SK-N-SH (cell line): ENCODE data around the gene SUPT3H. TPM values are rescaled to one million over a fixed set of nuclear protein-coding genes. Genes with fewer than 3 reads are reported as not detected.

Experiments used
- CTCF ChIA-PET: fragments of 300-600, 350-600 bp; formaldehyde crosslinking; extraction: SDS; loops from one replicate; lab custom pipeline; 2021; lab: Yijun Ruan, JAX
- POLR2A ChIA-PET: fragments of 350-600 bp; sonication (Branson Sonifier 250); formaldehyde crosslinking; extraction: SDS; loops from one replicate; lab custom pipeline; 2020; ENCODE audit warnings: antibody characterized with exemption, inconsistent platforms; lab: Yijun Ruan, JAX
- DNase-seq: peaks from one replicate; pipeline ENCODE4 v3.0.0; 2012
- H2AFZ ChIP-seq: fragments of 200-600 bp; sonication (generic); 2 replicates; pipeline ENCODE4 v1.8.1; 2016; ENCODE audit warnings: antibody characterized with exemption, mild to moderate bottlenecking, low read depth
- H3F3A ChIP-seq: fragments of 200-600 bp; sonication (generic); replicated peaks from 2 replicates; pipeline ENCODE3; 2016; ENCODE audit warnings: antibody characterized with exemption, mild to moderate bottlenecking; ENCODE audit not compliant: insufficient read depth
- H3K27ac ChIP-seq, 2 experiments: fragments of 200-500 bp in 1 of 2; fragments of 200-600 bp in 1 of 2; sonication (Bioruptor generic) in 1 of 2; sonication (generic), shearing (Covaris generic) in 1 of 2; 2 replicates each; pipeline versions ENCODE4 v1.5.1 to v1.6.1; 2014 to 2016; ENCODE audit warnings: low read depth in 2 of 2, inconsistent platforms in 1 of 2, low read length in 1 of 2, mild to moderate bottlenecking in 1 of 2, mixed read lengths in 1 of 2
- H3K27me3 ChIP-seq: fragments of 200-600 bp; sonication (generic), shearing (Covaris generic); 2 replicates; pipeline ENCODE4 v1.6.1; 2016; ENCODE audit warnings: mixed run types; ENCODE audit not compliant: insufficient read depth
- H3K36me3 ChIP-seq, 2 experiments: fragments of 200-500 bp in 1 of 2; fragments of 200-600 bp in 1 of 2; sonication (Bioruptor generic) in 1 of 2; sonication (generic) in 1 of 2; replicated peaks in 1 of 2; 2 replicates each; pipeline versions ENCODE3 to v1.5.1; 2014 to 2016; ENCODE audit warnings: low read length in 1 of 2, mild to moderate bottlenecking in 1 of 2; ENCODE audit not compliant: insufficient read depth in 2 of 2, control insufficient read depth in 1 of 2
- H3K4me1 ChIP-seq, 2 experiments: fragments of 200-500 bp in 1 of 2; fragments of 200-600 bp in 1 of 2; sonication (Bioruptor generic) in 1 of 2; sonication (generic), shearing (Covaris generic) in 1 of 2; 2 replicates each; pipeline versions ENCODE4 v1.5.1 to v1.6.1; 2014 to 2016; ENCODE audit warnings: low read depth in 1 of 2, low read length in 1 of 2, mixed run types in 1 of 2; ENCODE audit not compliant: insufficient read depth in 2 of 2, control insufficient read depth in 1 of 2
- H3K4me2 ChIP-seq: fragments of 200-600 bp; sonication (generic), shearing (Covaris generic); 2 replicates; pipeline ENCODE4 v1.6.1; 2017; ENCODE audit warnings: mixed run types
- H3K4me3 ChIP-seq, 2 experiments: fragments of 200-500 bp in 1 of 2; fragments of 200-600 bp in 1 of 2; sonication (Bioruptor generic) in 1 of 2; sonication (generic), shearing (Covaris generic) in 1 of 2; 2 replicates each; pipeline versions ENCODE4 v1.5.1 to v1.8.1; 2014 to 2016; ENCODE audit warnings: low read depth in 2 of 2, inconsistent platforms in 1 of 2, low read length in 1 of 2, mild to moderate bottlenecking in 1 of 2, mixed read lengths in 1 of 2, moderate library complexity in 1 of 2
- H3K79me2 ChIP-seq: fragments of 200-600 bp; sonication (generic); 2 replicates; pipeline ENCODE4 v1.8.1; 2017; ENCODE audit warnings: mild to moderate bottlenecking; ENCODE audit not compliant: insufficient read depth
- H3K9ac ChIP-seq: fragments of 200-600 bp; sonication (generic); 2 replicates; pipeline ENCODE4 v1.6.1; 2017; ENCODE audit warnings: mixed run types
- H3K9me2 ChIP-seq: fragments of 200-600 bp; sonication (generic); 2 replicates; pipeline ENCODE4 v1.6.1; 2017; ENCODE audit warnings: mixed run types
- H3K9me3 ChIP-seq: fragments of 200-600 bp; sonication (generic); 2 replicates; pipeline ENCODE4 v1.6.1; 2017; ENCODE audit warnings: mixed run types, mild to moderate bottlenecking, moderate library complexity
- H4K20me1 ChIP-seq: fragments of 200-600 bp; sonication (generic); 2 replicates; pipeline ENCODE4 v1.6.1; 2017; ENCODE audit warnings: mild to moderate bottlenecking, mixed run types; ENCODE audit not compliant: insufficient read depth
- ELF1 ChIP-seq: IDR thresholded peaks from 2 replicates; pipeline ENCODE4 v1.4.0; 2012
- FOSL2 ChIP-seq: IDR thresholded peaks from 2 replicates; pipeline ENCODE4 v1.4.0; 2012; ENCODE audit warnings: low read depth, mild to moderate bottlenecking, moderate library complexity, borderline replicate concordance
- GATA2 ChIP-seq: sonication (generic); formaldehyde crosslinking; IDR thresholded peaks from 2 replicates; pipeline ENCODE4 v1.5.0; 2020; ENCODE audit warnings: mild to moderate bottlenecking, missing genetic modification reagents
- MEF2A ChIP-seq: IDR thresholded peaks from 2 replicates; pipeline ENCODE4 v1.4.0; 2012; ENCODE audit warnings: low read depth, borderline replicate concordance
- MXI1 ChIP-seq: IDR thresholded peaks from 2 replicates; pipeline ENCODE4 v1.6.1; 2012; ENCODE audit warnings: mild to moderate bottlenecking, low read depth, low read length, improper control_type of control experiment
- NFIC ChIP-seq: IDR thresholded peaks from 2 replicates; pipeline ENCODE4 v1.4.0; 2012; ENCODE audit warnings: borderline replicate concordance
- RAD21 ChIP-seq: IDR thresholded peaks from 2 replicates; pipeline ENCODE4 v1.6.1; 2012; ENCODE audit warnings: mild to moderate bottlenecking, low read length
- RFX5 ChIP-seq: IDR thresholded peaks from 2 replicates; pipeline ENCODE4 v1.6.1; 2012; ENCODE audit warnings: mild to moderate bottlenecking, improper control_type of control experiment, low read length
- RXRA ChIP-seq: IDR thresholded peaks from 2 replicates; pipeline ENCODE4 v1.4.0; 2012; ENCODE audit warnings: low read depth, mild to moderate bottlenecking, borderline replicate concordance
- SIN3A ChIP-seq: IDR thresholded peaks from 2 replicates; pipeline ENCODE4 v1.6.1; 2012; ENCODE audit warnings: low read depth, mild to moderate bottlenecking, low read length, moderate library complexity, borderline replicate concordance
- SMC3 ChIP-seq: IDR thresholded peaks from 2 replicates; pipeline ENCODE4 v1.6.1; 2012; ENCODE audit warnings: low read depth, low read length, improper control_type of control experiment
- TAF1 ChIP-seq: IDR thresholded peaks from 2 replicates; pipeline ENCODE4 v1.6.1; 2012; ENCODE audit warnings: low read depth, mild to moderate bottlenecking, low read length, moderate library complexity, borderline replicate concordance
- WGBS: methylation state at CpG from one replicate; pipeline ENCODE4 v1.1.6; 2017; ENCODE audit warnings: low lambda C conversion rate; 5-methylcytosine and 5-hydroxymethylcytosine counted together
- polyA plus RNA-seq, 3 experiments: library from polyadenylated mRNA; depleted of rRNA; stranded (reverse); fragments of >200 nt; gene quantifications; 2 replicates each; pipeline ENCODE4 v1.2.3, GENCODE V29; 2012
- TF ChIP-seq, protein P1 (sequence below): fragments of 150-350 bp; IDR thresholded peaks from 2 replicates; pipeline ENCODE4 v1.6.1; 2017; ENCODE audit warnings: antibody characterized with exemption, low read length, low read depth, borderline replicate concordance
- TF ChIP-seq, protein P2 (sequence below): IDR thresholded peaks from 2 replicates; pipeline ENCODE4 v1.4.0; 2012; ENCODE audit warnings: low read depth, borderline replicate concordance
- TF ChIP-seq, protein P3 (sequence below): IDR thresholded peaks from 2 replicates; pipeline ENCODE4 v1.4.0; 2012; ENCODE audit warnings: low read depth, borderline replicate concordance
- TF ChIP-seq, protein P4 (sequence below): IDR thresholded peaks from 2 replicates; pipeline ENCODE4; 2012
- TF ChIP-seq, protein P5 (sequence below): IDR thresholded peaks from 2 replicates; pipeline ENCODE4 v1.4.0; 2012; ENCODE audit warnings: low read depth

The SUPT3H gene
- polyA plus RNA-seq, 1 of the 3 experiments (the other 2 are of a cell fraction) = 10.9 TPM

DNA sequence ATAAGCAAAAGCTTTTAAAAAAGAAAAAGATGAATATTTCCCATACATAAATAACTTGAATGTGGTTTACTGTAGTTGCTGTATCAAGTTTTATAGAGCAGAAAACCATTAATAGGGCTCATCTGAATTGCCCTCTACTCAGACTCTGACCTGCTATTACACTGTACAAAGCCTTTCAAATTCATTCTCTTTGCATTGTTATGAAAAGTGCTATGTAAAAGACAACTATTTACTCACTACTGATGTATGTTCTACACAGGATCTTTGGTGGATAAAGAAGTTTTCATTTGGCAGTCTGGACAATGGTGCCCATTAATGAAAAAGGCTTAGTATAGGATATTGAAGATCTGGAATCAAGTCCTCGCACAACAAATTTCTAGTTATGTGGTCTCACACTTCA, 248.7 kb downstream of the SUPT3H start:
- CTCF ChIA-PET = interaction anchor here (1.5 kb wide), 1 partner anchor 31 kb away, joined by 3 read pairs; no protein-coding TSS in a partner anchor
- no peaks in the 10 kb centered on the region for H3K9me3 ChIP-seq
- POLR2A ChIA-PET = no interaction called here
- H3K27ac ChIP-seq = no peak overlapping the region
- H3K9me2 ChIP-seq = no peaks in the 10 kb centered on the region
- no peak for TF ChIP-seq RAD21
- no peak for TF ChIP-seq TAF1
- no peak for TF ChIP-seq MEF2A
- TF ChIP-seq GATA2 (CRISPR knock-in tag) = no peak
- no peak for TF ChIP-seq RXRA
- TF ChIP-seq, protein P1, sequence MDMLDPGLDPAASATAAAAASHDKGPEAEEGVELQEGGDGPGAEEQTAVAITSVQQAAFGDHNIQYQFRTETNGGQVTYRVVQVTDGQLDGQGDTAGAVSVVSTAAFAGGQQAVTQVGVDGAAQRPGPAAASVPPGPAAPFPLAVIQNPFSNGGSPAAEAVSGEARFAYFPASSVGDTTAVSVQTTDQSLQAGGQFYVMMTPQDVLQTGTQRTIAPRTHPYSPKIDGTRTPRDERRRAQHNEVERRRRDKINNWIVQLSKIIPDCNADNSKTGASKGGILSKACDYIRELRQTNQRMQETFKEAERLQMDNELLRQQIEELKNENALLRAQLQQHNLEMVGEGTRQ = no peak
- TF ChIP-seq, protein P2, sequence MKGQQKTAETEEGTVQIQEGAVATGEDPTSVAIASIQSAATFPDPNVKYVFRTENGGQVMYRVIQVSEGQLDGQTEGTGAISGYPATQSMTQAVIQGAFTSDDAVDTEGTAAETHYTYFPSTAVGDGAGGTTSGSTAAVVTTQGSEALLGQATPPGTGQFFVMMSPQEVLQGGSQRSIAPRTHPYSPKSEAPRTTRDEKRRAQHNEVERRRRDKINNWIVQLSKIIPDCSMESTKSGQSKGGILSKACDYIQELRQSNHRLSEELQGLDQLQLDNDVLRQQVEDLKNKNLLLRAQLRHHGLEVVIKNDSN = no peak
- TF ChIP-seq ELF1 = no peak
- no peak for TF ChIP-seq MXI1
- no peak for DNase-seq
- H3K9ac ChIP-seq = no peak overlapping the region
- H3K4me2 ChIP-seq = no peak overlapping the region
- H3K27me3 ChIP-seq = no peaks in the 10 kb centered on the region
- no peak overlapping the region for H2AFZ ChIP-seq
- no peak overlapping the region for H3K4me3 ChIP-seq
- peaks cover 2 to 9% of the 10 kb centered on the region in 2 experiments; a peak in 2 of 4 replicates for H3K4me1 ChIP-seq
- WGBS = 93% methylated on average over 1 of the region's 1 CpG
- no peaks in the 10 kb centered on the region for H4K20me1 ChIP-seq
- no peaks in the 10 kb centered on the region for H3K79me2 ChIP-seq
- no peaks in the 10 kb centered on the region for H3F3A ChIP-seq
- no peaks in the 10 kb centered on the region for H3K36me3 ChIP-seq

DNA sequence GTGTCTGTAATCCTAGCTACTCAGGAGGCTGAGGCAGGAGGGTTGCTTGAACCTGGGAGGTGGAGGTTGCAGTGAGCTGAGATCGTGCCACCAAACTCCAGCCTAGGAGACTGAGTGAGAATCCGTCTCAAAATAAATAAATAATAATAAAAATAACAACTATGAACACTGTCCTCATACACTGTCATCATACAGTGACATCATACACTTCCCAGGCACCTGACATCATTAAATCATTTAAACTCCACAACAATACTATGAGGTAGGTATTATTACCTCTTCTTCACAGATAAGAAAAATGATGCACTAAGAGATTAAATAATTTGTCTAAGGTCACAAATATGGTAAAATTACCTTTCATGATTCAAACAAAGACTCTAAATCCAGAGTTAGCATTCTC, 250.5 kb downstream of the SUPT3H start:
- no peaks in the 10 kb centered on the region for H3K36me3 ChIP-seq
- no peak overlapping the region for H3K4me2 ChIP-seq
- no peak overlapping the region for H3K27ac ChIP-seq
- no peaks in the 10 kb centered on the region for H3K9me2 ChIP-seq
- CTCF ChIA-PET = interaction anchor here (0.9 to 1.2 kb wide), 2 partner anchors 12 to 30 kb away, joined by 3 read pairs; no protein-coding TSS in a partner anchor
- peaks cover 2 to 6% of the 10 kb centered on the region in 2 experiments; a peak in 2 of 4 replicates for H3K4me1 ChIP-seq
- H2AFZ ChIP-seq = no peak overlapping the region
- H4K20me1 ChIP-seq = no peaks in the 10 kb centered on the region
- H3K4me3 ChIP-seq = no peak overlapping the region
- no peaks in the 10 kb centered on the region for H3K79me2 ChIP-seq
- TF ChIP-seq FOSL2 = no peak
- H3K27me3 ChIP-seq = no peaks in the 10 kb centered on the region
- no peaks in the 10 kb centered on the region for H3F3A ChIP-seq
- H3K9me3 ChIP-seq = no peaks in the 10 kb centered on the region
- POLR2A ChIA-PET = no interaction called here
- no peak for DNase-seq
- no peak overlapping the region for H3K9ac ChIP-seq
- WGBS = 97% methylated on average over 2 of the region's 2 CpGs

DNA sequence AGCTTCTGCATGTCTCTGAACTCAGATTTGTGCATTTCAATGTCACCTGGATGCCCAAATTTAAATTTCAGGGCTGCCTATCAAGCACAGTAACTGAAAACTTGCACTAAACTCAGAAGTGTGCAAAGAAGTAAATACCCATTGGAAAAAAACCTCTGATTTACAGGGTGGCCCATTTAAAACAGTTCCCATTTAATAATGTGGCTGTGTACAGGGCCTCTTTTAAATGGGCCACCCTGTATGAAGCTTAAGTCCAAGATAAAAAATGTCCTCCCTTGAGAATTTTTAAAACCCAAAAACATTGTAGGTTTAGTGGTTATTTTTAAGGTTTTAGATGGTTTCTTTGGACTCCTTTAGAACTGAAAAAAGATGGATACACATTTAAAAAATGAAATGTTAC, 251.7 kb downstream of the SUPT3H start:
- no peak overlapping the region for H3K4me3 ChIP-seq
- no peaks in the 10 kb centered on the region for H4K20me1 ChIP-seq
- POLR2A ChIA-PET = no interaction called here
- H3K9me2 ChIP-seq = no peaks in the 10 kb centered on the region
- H3K36me3 ChIP-seq = no peaks in the 10 kb centered on the region
- H2AFZ ChIP-seq = no peak overlapping the region
- no peak overlapping the region for H3K27ac ChIP-seq
- no peak for DNase-seq
- H3K9ac ChIP-seq = no peak overlapping the region
- no peaks in the 10 kb centered on the region for H3K9me3 ChIP-seq
- no peaks in the 10 kb centered on the region for H3K79me2 ChIP-seq
- H3K4me1 ChIP-seq = no peaks in the 10 kb centered on the region
- CTCF ChIA-PET = interaction anchor here (1.0 to 1.2 kb wide), 2 partner anchors 13 to 15 kb away, joined by 3 read pairs; no protein-coding TSS in a partner anchor
- H3K27me3 ChIP-seq = no peaks in the 10 kb centered on the region
- no peak overlapping the region for H3K4me2 ChIP-seq
- no peaks in the 10 kb centered on the region for H3F3A ChIP-seq
- TF ChIP-seq, protein P3, sequence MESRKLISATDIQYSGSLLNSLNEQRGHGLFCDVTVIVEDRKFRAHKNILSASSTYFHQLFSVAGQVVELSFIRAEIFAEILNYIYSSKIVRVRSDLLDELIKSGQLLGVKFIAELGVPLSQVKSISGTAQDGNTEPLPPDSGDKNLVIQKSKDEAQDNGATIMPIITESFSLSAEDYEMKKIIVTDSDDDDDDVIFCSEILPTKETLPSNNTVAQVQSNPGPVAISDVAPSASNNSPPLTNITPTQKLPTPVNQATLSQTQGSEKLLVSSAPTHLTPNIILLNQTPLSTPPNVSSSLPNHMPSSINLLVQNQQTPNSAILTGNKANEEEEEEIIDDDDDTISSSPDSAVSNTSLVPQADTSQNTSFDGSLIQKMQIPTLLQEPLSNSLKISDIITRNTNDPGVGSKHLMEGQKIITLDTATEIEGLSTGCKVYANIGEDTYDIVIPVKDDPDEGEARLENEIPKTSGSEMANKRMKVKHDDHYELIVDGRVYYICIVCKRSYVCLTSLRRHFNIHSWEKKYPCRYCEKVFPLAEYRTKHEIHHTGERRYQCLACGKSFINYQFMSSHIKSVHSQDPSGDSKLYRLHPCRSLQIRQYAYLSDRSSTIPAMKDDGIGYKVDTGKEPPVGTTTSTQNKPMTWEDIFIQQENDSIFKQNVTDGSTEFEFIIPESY = no peak
- TF ChIP-seq GATA2 (CRISPR knock-in tag) = no peak
- TF ChIP-seq RFX5 = no peak
- TF ChIP-seq, protein P2 = no peak
- no peak for TF ChIP-seq RAD21
- TF ChIP-seq, protein P4, sequence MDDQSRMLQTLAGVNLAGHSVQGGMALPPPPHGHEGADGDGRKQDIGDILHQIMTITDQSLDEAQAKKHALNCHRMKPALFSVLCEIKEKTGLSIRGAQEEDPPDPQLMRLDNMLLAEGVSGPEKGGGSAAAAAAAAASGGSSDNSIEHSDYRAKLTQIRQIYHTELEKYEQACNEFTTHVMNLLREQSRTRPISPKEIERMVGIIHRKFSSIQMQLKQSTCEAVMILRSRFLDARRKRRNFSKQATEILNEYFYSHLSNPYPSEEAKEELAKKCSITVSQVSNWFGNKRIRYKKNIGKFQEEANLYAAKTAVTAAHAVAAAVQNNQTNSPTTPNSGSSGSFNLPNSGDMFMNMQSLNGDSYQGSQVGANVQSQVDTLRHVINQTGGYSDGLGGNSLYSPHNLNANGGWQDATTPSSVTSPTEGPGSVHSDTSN = no peak
- TF ChIP-seq, protein P5, sequence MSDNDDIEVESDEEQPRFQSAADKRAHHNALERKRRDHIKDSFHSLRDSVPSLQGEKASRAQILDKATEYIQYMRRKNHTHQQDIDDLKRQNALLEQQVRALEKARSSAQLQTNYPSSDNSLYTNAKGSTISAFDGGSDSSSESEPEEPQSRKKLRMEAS = no peak
- TF ChIP-seq SIN3A = no peak
- TF ChIP-seq NFIC = no peak
- TF ChIP-seq SMC3 = no peak
